IMR-90 (cell line): ENCODE data around the gene RALGPS1. TPM values are rescaled to one million over a fixed set of nuclear protein-coding genes. Genes with fewer than 3 reads are reported as not detected.

Experiments
- ATAC-seq: fragments of 200-7000 bp; cut with Tn5 transposase; 2 replicates; pipeline ENCODE4 v1.9.1; 2020; ENCODE audit warnings: low read depth, mild to moderate bottlenecking, moderate library complexity
- BruUV-seq: library from RNA; stranded (reverse); fragments of 400-500 nt; replicated peaks from 2 replicates; lab custom pipeline; 2021; lab: Mats Ljungman, UMichigan
- CTCF ChIA-PET: fragments of 300-600 bp; formaldehyde crosslinking; extraction: SDS; loops from one replicate; lab custom pipeline; 2021; ENCODE audit warnings: antibody characterized with exemption; lab: Yijun Ruan, JAX
- POLR2A ChIA-PET: fragments of 300-600 bp; sonication (Branson Sonifier 250); formaldehyde crosslinking; loops from one replicate; lab custom pipeline; 2022; ENCODE audit warnings: antibody characterized with exemption; ENCODE audit not compliant: unreplicated experiment; lab: Charles Lee
- DNase-seq: peaks from one replicate; pipeline ENCODE4 v3.0.0; 2013
- H2AFZ ChIP-seq: replicated peaks from 2 replicates; pipeline ENCODE3; 2013; ENCODE audit warnings: low read length, mild to moderate bottlenecking; ENCODE audit not compliant: poor library complexity
- H2AK5ac ChIP-seq: 2 replicates; pipeline ENCODE4 v1.6.1; 2013; ENCODE audit warnings: low read depth, low read length, inconsistent platforms
- H2AK9ac ChIP-seq: replicated peaks from 2 replicates; pipeline ENCODE3; 2013; ENCODE audit warnings: mild to moderate bottlenecking, low read depth, low read length, moderate library complexity; ENCODE audit not compliant: poor library complexity
- H2BK120ac ChIP-seq: 2 replicates; pipeline ENCODE4 v1.6.1; 2013; ENCODE audit warnings: low read depth, low read length, inconsistent platforms
- H2BK15ac ChIP-seq: 3 replicates; pipeline ENCODE4 v1.6.1; 2013; ENCODE audit warnings: low read depth, low read length, inconsistent platforms
- H2BK20ac ChIP-seq: 2 replicates; pipeline ENCODE4 v1.6.1; 2013; ENCODE audit warnings: low read depth, mild to moderate bottlenecking, inconsistent platforms, low read length, moderate library complexity
- H2BK5ac ChIP-seq: 2 replicates; pipeline ENCODE4 v1.6.1; 2013; ENCODE audit warnings: mild to moderate bottlenecking, low read depth, low read length, inconsistent platforms; ENCODE audit not compliant: poor library complexity, severe bottlenecking
- H3K14ac ChIP-seq: replicated peaks from 2 replicates; pipeline ENCODE4 v1.6.1; 2013; ENCODE audit warnings: low read depth, low read length, inconsistent platforms
- H3K18ac ChIP-seq: 2 replicates; pipeline ENCODE4 v1.6.1; 2013; ENCODE audit warnings: low read depth, low read length, control low read depth
- H3K23ac ChIP-seq: 2 replicates; pipeline ENCODE4 v1.6.1; 2013; ENCODE audit warnings: low read depth, low read length, inconsistent platforms
- H3K27ac ChIP-seq: 2 replicates; pipeline ENCODE4 v1.5.1; 2013; ENCODE audit warnings: mild to moderate bottlenecking, control low read depth, low read length; ENCODE audit not compliant: insufficient read depth
- H3K27me3 ChIP-seq: 2 replicates; pipeline ENCODE4 v1.6.1; 2013; ENCODE audit warnings: low read length; ENCODE audit not compliant: control insufficient read depth, insufficient read depth
- H3K36me3 ChIP-seq: 2 replicates; pipeline ENCODE4 v1.6.1; 2013; ENCODE audit warnings: low read length, mixed read lengths; ENCODE audit not compliant: control insufficient read depth, insufficient read depth
- H3K4ac ChIP-seq: 2 replicates; pipeline ENCODE4 v1.6.1; 2013; ENCODE audit warnings: low read depth, low read length, inconsistent platforms
- H3K4me1 ChIP-seq: 2 replicates; pipeline ENCODE4 v1.6.1; 2013; ENCODE audit warnings: low read length, mixed read lengths; ENCODE audit not compliant: control insufficient read depth, insufficient read depth
- H3K4me2 ChIP-seq: 2 replicates; pipeline ENCODE4 v1.6.1; 2013; ENCODE audit warnings: low read depth, mild to moderate bottlenecking, control low read depth, low read length, moderate library complexity
- H3K4me3 ChIP-seq: 2 replicates; pipeline ENCODE4 v1.5.1; 2013; ENCODE audit warnings: low read depth, mild to moderate bottlenecking, control low read depth, low read length, moderate library complexity; ENCODE audit not compliant: insufficient read depth
- H3K56ac ChIP-seq: 2 replicates; pipeline ENCODE4 v1.6.1; 2013; ENCODE audit warnings: low read length, inconsistent platforms; ENCODE audit not compliant: insufficient read depth; ENCODE audit errors: extremely low read depth
- H3K79me1 ChIP-seq, 2 experiments: 2 replicates each; pipeline ENCODE4 v1.6.1; 2013; ENCODE audit warnings: low read length in 2 of 2, inconsistent platforms in 1 of 2, low read depth in 1 of 2
- H3K9ac ChIP-seq: 2 replicates; pipeline ENCODE4 v1.6.1; 2013; ENCODE audit warnings: low read depth, low read length, control low read depth
- H3K9me1 ChIP-seq: 2 replicates; pipeline ENCODE4 v1.6.1; 2013; ENCODE audit warnings: low read length, inconsistent platforms; ENCODE audit not compliant: insufficient read depth
- H3K9me3 ChIP-seq: 2 replicates; pipeline ENCODE4 v1.6.1; 2013; ENCODE audit warnings: low read length; ENCODE audit not compliant: control insufficient read depth, insufficient read depth
- H4K20me1 ChIP-seq: 2 replicates; pipeline ENCODE4 v1.6.1; 2013; ENCODE audit warnings: low read length, inconsistent platforms; ENCODE audit not compliant: insufficient read depth
- H4K5ac ChIP-seq: 2 replicates; pipeline ENCODE4 v1.6.1; 2013; ENCODE audit warnings: mild to moderate bottlenecking, low read depth, low read length, control low read depth
- H4K8ac ChIP-seq, 2 experiments: 2 replicates each; pipeline ENCODE4 v1.6.1; 2013; ENCODE audit warnings: low read depth in 2 of 2, low read length in 2 of 2, control low read depth in 1 of 2, inconsistent platforms in 1 of 2
- H4K91ac ChIP-seq: 2 replicates; pipeline ENCODE4 v1.6.1; 2013; ENCODE audit warnings: low read depth, low read length, inconsistent platforms; ENCODE audit not compliant: insufficient read depth
- BHLHE40 ChIP-seq: fragments of 150-350 bp; IDR thresholded peaks from 2 replicates; pipeline ENCODE4 v1.6.1; 2016; ENCODE audit warnings: mild to moderate bottlenecking, low read depth, low read length
- CEBPB ChIP-seq: IDR thresholded peaks from 2 replicates; pipeline ENCODE4 v1.6.1; 2012; ENCODE audit warnings: low read depth, low read length, improper control_type of control experiment
- CHD1 ChIP-seq: IDR thresholded peaks from 2 replicates; pipeline ENCODE4 v1.6.1; 2012; ENCODE audit warnings: low read depth, low read length, improper control_type of control experiment
- MAFK ChIP-seq: IDR thresholded peaks from 2 replicates; pipeline ENCODE4 v1.6.1; 2012; ENCODE audit warnings: low read depth, low read length, improper control_type of control experiment
- MXI1 ChIP-seq: IDR thresholded peaks from 2 replicates; pipeline ENCODE4 v1.6.1; 2012; ENCODE audit warnings: low read depth, mild to moderate bottlenecking, low read length, moderate library complexity, borderline replicate concordance
- RAD21 ChIP-seq: IDR thresholded peaks from 2 replicates; pipeline ENCODE4 v1.6.1; 2012; ENCODE audit warnings: low read length, improper control_type of control experiment
- RCOR1 ChIP-seq: IDR thresholded peaks from 2 replicates; pipeline ENCODE4 v1.6.1; 2012; ENCODE audit warnings: mild to moderate bottlenecking, low read length, improper control_type of control experiment; ENCODE audit not compliant: insufficient replicate concordance
- RFX5 ChIP-seq: IDR thresholded peaks from 2 replicates; pipeline ENCODE4 v1.8.0; 2012; ENCODE audit warnings: low read depth, mild to moderate bottlenecking, low read length, moderate library complexity
- WGBS, 2 experiments: methylation state at CpG; one replicate each; pipeline versions ENCODE4 v1.1.5 to v1.1.7; 2013; ENCODE audit warnings: missing lambda C conversion rate in 2 of 2; ENCODE audit not compliant: insufficient read length in 1 of 2; ENCODE audit errors: extremely low coverage in 2 of 2; 5-methylcytosine and 5-hydroxymethylcytosine counted together
- dilution Hi-C: fragments of 300-500 bp; cut with HindIII; formaldehyde crosslinking; loops from one replicate; pipeline ENCODE4 v1.14.3; 2018; ENCODE audit warnings: low sequenced_read_pairs; ENCODE audit not compliant: unreplicated experiment
- in situ Hi-C: fragments of 300-500 bp; cut with MboI; formaldehyde crosslinking; loops from 3 replicates; pipeline ENCODE4 v1.14.3; 2019; ENCODE audit warnings: low sequenced_read_pairs, inconsistent platforms, mixed read lengths
- intact Hi-C: fragments of 100-400 bp; cut with micrococcal nuclease; formaldehyde crosslinking; loops from 2 replicates; pipeline ENCODE4 v1.10.0; 2022
- polyA plus RNA-seq, 3 experiments: library from polyadenylated mRNA; depleted of rRNA; stranded (reverse); fragments of >200 nt; gene quantifications; 2 replicates each; pipeline ENCODE4 v1.2.3, GENCODE V29; 2012; ENCODE audit warnings: low replicate concordance in 1 of 3
- total RNA-seq: library from RNA; depleted of rRNA; stranded (reverse); fragments of >200 nt; gene quantifications from 2 replicates; pipeline ENCODE4 v1.2.3, GENCODE V29; 2012

Gene RALGPS1
- total and polyA plus RNA-seq, 2 of the 4 experiments (the other 2 are of a cell fraction): 0.90 to 2.8 TPM

- TF ChIP-seq RAD21 (peak; percentile 99), MAFK (no peak), CEBPB (no peak)
Observed at GRCh38 chr9:127199001-127199791, 284.6 kb downstream of the RALGPS1 start (continued).

- in situ Hi-C loops (no loop called here), intact Hi-C loops (loop anchor here (10.0 kb wide), 1 partner anchor 725 kb away; no protein-coding TSS in a partner anchor), dilution Hi-C loops (no loop called here)
- Histone ChIP-seq H3K9me3 (no peaks in the 10 kb centered on the region), H2AK5ac (no peak overlapping the region), H3K4me2 (no peak overlapping the region), H4K91ac (no peak overlapping the region), H3K18ac (no peak overlapping the region), H2BK5ac (no peak overlapping the region), H3K9me1 (peaks cover 6% of the 10 kb centered on the region; the same call in 1 of the 2 replicates), H3K9ac (no peak overlapping the region), H3K27ac (no peak overlapping the region), H2BK15ac (no peak overlapping the region), H2BK20ac (no peak overlapping the region), H2AK9ac (no peak overlapping the region), H4K8ac (no peak overlapping the region), H4K5ac (no peak overlapping the region), H4K20me1 (no peaks in the 10 kb centered on the region), H2BK120ac (no peak overlapping the region), H3K79me1 (no peaks in the 10 kb centered on the region), H3K4me3 (no peak overlapping the region), H3K36me3 (no peaks in the 10 kb centered on the region), H3K27me3 (no peaks in the 10 kb centered on the region), H3K23ac (no peak overlapping the region), H3K4ac (no peak overlapping the region), H3K56ac (no peak overlapping the region), H2AFZ (peak overlapping the region; percentile 82), H3K4me1 (peaks cover 15% of the 10 kb centered on the region; the same call in 1 of the 2 replicates), H3K14ac (no peak overlapping the region)
- ATAC-seq: no peak
- DNase-seq: no peak
- CTCF ChIA-PET: interaction anchor here (4.4 kb wide), 1 partner anchor 259 kb away, joined by 27 read pairs; no protein-coding TSS in a partner anchor
- TF ChIP-seq BHLHE40 (no peak), MXI1 (no peak), RCOR1 (no peak), RFX5 (no peak), CHD1 (no peak)
- WGBS, 2 experiments: 88% methylated on average over 2 of the region's 10 CpGs; no CpG with 5 or more reads in 1 of the 2 experiments
- BruUV-seq: no TSS peak
- POLR2A ChIA-PET: no interaction called here
Observed at GRCh38 chr9:127200106-127200862, 285.7 kb downstream of the RALGPS1 start.
